Measurements from ENCODE around the gene SEC31B.

The SEC31B gene

DNA sequence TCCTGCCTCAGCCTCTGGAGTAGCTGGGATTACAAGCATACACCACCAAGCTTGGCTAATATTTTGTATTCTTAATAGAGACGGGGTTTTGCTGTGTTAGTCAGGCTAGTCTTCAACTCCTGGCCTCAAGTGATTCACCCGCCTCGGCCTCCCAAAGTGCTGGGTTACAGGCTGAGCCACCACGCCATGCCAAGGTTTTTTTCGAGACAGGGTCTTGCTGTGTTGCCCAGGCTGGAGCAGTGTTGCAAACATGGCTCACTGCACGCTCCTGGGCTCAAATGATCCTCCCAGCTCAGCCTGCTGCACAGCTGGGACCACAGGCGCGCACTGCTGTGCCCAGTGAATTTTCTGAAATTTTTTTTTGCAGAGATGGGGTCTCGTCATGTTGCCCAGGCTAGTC, 3.3 kb upstream of the SEC31B start:
- in situ Hi-C loops (cut with MboI; ENCODE audit: low sequenced_read_pairs, unreplicated experiment) = no loop called here
- no peak for TF ChIP-seq CTCF (IDR thresholded peaks at IDR 0.05; ENCODE audit: borderline replicate concordance, control extremely low read depth, extremely low read depth, insufficient read depth, missing control alignments)
- no peak for DNase-seq (ENCODE audit: low spot score)

DNA sequence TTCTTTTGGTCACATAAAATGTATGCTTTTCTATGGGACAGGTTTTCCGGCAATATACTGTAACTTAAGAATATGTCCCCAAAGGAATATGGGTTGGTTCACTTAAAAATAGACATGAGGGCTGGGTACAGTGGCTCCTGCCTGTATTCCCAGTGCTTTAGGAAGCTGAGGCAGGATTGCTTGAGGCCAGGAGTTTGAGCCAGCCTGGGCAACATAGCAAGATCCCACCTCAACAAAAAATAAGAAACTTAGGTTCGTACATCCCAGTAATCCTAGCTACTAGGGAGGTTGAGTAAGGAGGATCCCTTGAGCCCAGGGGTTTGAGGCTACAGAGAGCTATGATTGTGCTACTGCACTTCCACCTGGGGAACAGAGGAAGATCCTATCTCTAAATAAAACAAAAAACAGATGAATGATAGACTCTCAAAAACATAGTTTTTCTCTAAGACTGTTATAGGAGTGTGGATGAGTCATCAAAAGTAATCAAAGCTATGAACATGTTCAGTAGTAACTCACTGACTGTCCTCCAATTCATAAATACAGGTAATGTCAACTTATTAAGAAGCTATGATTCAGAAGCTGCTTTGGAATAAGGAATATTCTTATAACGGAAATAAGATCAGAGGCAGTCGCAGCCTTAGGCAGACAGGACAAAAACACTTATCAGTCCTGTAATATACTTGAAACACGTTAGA, 2.6 kb upstream of the SEC31B start:
- in situ Hi-C loops (cut with MboI; ENCODE audit: low sequenced_read_pairs, unreplicated experiment) = no loop called here
- no peak for TF ChIP-seq CTCF (IDR thresholded peaks at IDR 0.05; ENCODE audit: borderline replicate concordance, control extremely low read depth, extremely low read depth, insufficient read depth, missing control alignments)

GRCh38 chr10:100520811-100521210, 1.1 kb upstream of the SEC31B start:
- DNase-seq (ENCODE audit: low spot score) = no peak
- in situ Hi-C loops (cut with MboI; ENCODE audit: low sequenced_read_pairs, unreplicated experiment) = no loop called here
- TF ChIP-seq CTCF (IDR thresholded peaks at IDR 0.05; ENCODE audit: borderline replicate concordance, control extremely low read depth, extremely low read depth, insufficient read depth, missing control alignments) = no peak

More for the DNA sequence above, 2.6 kb upstream of the SEC31B start:
- no peak for DNase-seq (ENCODE audit: low spot score)

DNA sequence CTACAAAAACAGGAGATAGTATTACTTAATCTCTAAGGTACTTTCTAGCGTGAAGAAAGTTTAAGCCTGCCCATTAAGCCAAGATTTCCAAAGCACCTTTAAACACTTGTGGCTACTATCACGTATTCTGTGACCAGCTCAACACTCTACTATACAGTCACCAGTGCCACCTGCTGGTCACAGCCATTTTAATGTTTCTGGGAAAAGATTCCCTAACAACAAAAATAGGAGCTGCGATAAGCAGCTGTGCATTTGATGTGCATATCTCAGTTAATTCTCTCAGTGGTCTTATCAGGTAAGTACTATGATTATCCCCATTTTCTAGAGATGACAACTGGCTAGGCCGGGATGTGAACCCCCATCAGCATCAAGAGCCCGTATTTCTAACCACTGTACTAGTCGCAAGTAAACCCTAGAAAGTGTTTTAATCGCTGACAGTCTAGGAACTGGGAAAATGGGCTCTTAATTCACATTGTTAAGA, 860 bp downstream of the SEC31B start:
- in situ Hi-C loops (cut with MboI; ENCODE audit: low sequenced_read_pairs, unreplicated experiment) = loop anchor here (10.0 kb wide), 2 partner anchors 74 to 174 kb away; partner anchors contain the start of gene SCD
- TF ChIP-seq CTCF (IDR thresholded peaks at IDR 0.05; ENCODE audit: borderline replicate concordance, control extremely low read depth, extremely low read depth, insufficient read depth, missing control alignments) = peak; percentile 54
- peak; percentile 63 for DNase-seq (ENCODE audit: low spot score)

GRCh38 chr10:100516847-100517246, 2.8 kb downstream of the SEC31B start:
- TF ChIP-seq CTCF (IDR thresholded peaks at IDR 0.05; ENCODE audit: borderline replicate concordance, control extremely low read depth, extremely low read depth, insufficient read depth, missing control alignments) = no peak
- in situ Hi-C loops (cut with MboI; ENCODE audit: low sequenced_read_pairs, unreplicated experiment) = loop anchor here (10.0 kb wide), 2 partner anchors 72 to 172 kb away; partner anchors contain the start of gene SCD
- no peak for DNase-seq (ENCODE audit: low spot score)

- DNase-seq (ENCODE audit: low spot score) = no peak
- no peak for TF ChIP-seq CTCF (IDR thresholded peaks at IDR 0.05; ENCODE audit: borderline replicate concordance, control extremely low read depth, extremely low read depth, insufficient read depth, missing control alignments)
- in situ Hi-C loops (cut with MboI; ENCODE audit: low sequenced_read_pairs, unreplicated experiment) = loop anchor here (10.0 kb wide), 2 partner anchors 71 to 171 kb away; partner anchors contain the start of gene SCD
These were observed 4.0 kb downstream of the SEC31B start for GRCh38 chr10:100515612-100516011.
